Esophagus squamous epithelium (tissue), 5 donors: ENCODE results near the gene PIGA. TPM values are rescaled to one million over a fixed set of nuclear protein-coding genes. Genes with fewer than 3 reads are reported as not detected.

Experiments
- DNase-seq: peaks from one replicate; lab custom pipeline; 2025; lab: John Stamatoyannopoulos, UW
- H3K27ac ChIP-seq, 4 donors: fragments of 200-600 bp; sonication (generic); one replicate each; pipeline ENCODE4 v1.5.1; 2016 to 2019; ENCODE audit warnings: mild to moderate bottlenecking in 1 of 4
- H3K27me3 ChIP-seq, 4 donors: fragments of 200-600 bp; sonication (generic); 1 replicate in 3 of 4; 2 replicates in 1 of 4; pipeline versions ENCODE4 v1.5.1 to v1.6.0; 2017 to 2021; ENCODE audit warnings: antibody characterized with exemption in 1 of 4
- H3K36me3 ChIP-seq, 3 donors: fragments of 200-600 bp; sonication (generic); one replicate each; pipeline ENCODE4 v1.5.1; 2016 to 2019
- H3K4me1 ChIP-seq, 3 donors: fragments of 200-600 bp; sonication (generic); one replicate each; pipeline ENCODE4 v1.5.1; 2017 to 2019
- H3K4me3 ChIP-seq, 4 donors: fragments of 200-600 bp; sonication (generic); 1 replicate in 3 of 4; 2 replicates in 1 of 4; pipeline ENCODE4 v1.5.1; 2016 to 2019; ENCODE audit warnings: mild to moderate bottlenecking in 2 of 4, moderate library complexity in 1 of 4
- H3K9me3 ChIP-seq, 3 donors: fragments of 200-600 bp; sonication (generic); one replicate each; pipeline ENCODE4 v1.5.1; 2016 to 2019
- CTCF ChIP-seq, 6 experiments: fragments of 450-650 bp in 4 of 6; fragments of 200-600 bp in 2 of 6; sonication (generic) in 2 of 6; IDR thresholded peaks; one replicate each; pipeline ENCODE4 v1.5.1; 2016 to 2019; ENCODE audit warnings: antibody characterized with exemption in 6 of 6, mild to moderate bottlenecking in 4 of 6, moderate library complexity in 4 of 6
- POLR2A ChIP-seq, 4 donors: fragments of 450-650 bp; IDR thresholded peaks; one replicate each; pipeline ENCODE4 v1.6.1; 2017; ENCODE audit warnings: antibody characterized with exemption in 4 of 4, mild to moderate bottlenecking in 4 of 4, moderate library complexity in 3 of 4
- WGBS, 2 donors: methylation state at CpG; one replicate each; pipeline ENCODE4 v1.1.5; 2018; 5-methylcytosine and 5-hydroxymethylcytosine counted together
- intact Hi-C: fragments of 100-400 bp; cut with DNase I; formaldehyde crosslinking; loops from one replicate; pipeline ENCODE4 v1.15.0; 2022
- total RNA-seq, 4 donors: library from RNA; depleted of rRNA; stranded (reverse); fragments of >200 nt; gene quantifications; one replicate each; pipeline ENCODE4 v1.1.0, GENCODE V29; 2016
- donor health status: DM: yes; HTN: yes; CAD: no.

PIGA gene
- total RNA-seq, 4 donors from 2014 or later = 10.0 to 22.5 (median 12.6) TPM

- Histone ChIP-seq H3K4me3 (no peak overlapping the region), H3K27ac (no peak overlapping the region), H3K36me3 (peaks cover 0 to 63% (median 0%) of the 10 kb centered on the region in 3 donors), H3K9me3 (no peaks in the 10 kb centered on the region), H3K27me3 (peaks cover 0 to 3% (median 0%) of the 10 kb centered on the region in 4 donors), H3K4me1 (no peaks in the 10 kb centered on the region)
- DNase-seq = no peak
- TF ChIP-seq CTCF (IDR thresholded peaks at IDR 0.05) = no peak
- no peak for TF ChIP-seq POLR2A (IDR thresholded peaks at IDR 0.05)
- intact Hi-C loops = no loop called here
- WGBS, 2 donors = 68 to 82% methylated on average over 3 of the region's 3 CpGs
These were observed 13.3 kb downstream of the PIGA start for GRCh38 chrX:15322072-15322471.

- Histone ChIP-seq H3K4me3 (no peak overlapping the region), H3K27me3 (peaks cover 0 to 3% (median 0%) of the 10 kb centered on the region in 4 donors), H3K4me1 (no peaks in the 10 kb centered on the region), H3K27ac (no peak overlapping the region), H3K9me3 (no peaks in the 10 kb centered on the region), H3K36me3 (peaks cover 0 to 63% (median 0%) of the 10 kb centered on the region in 3 donors)
- WGBS, 2 donors = 68 to 69% methylated on average over 4 of the region's 4 CpGs
- TF ChIP-seq POLR2A (IDR thresholded peaks at IDR 0.05) = no peak
- no peak for TF ChIP-seq CTCF (IDR thresholded peaks at IDR 0.05)
- no peak for DNase-seq
- intact Hi-C loops = no loop called here
These were observed 13.9 kb downstream of the PIGA start for GRCh38 chrX:15321447-15321846.

DNA sequence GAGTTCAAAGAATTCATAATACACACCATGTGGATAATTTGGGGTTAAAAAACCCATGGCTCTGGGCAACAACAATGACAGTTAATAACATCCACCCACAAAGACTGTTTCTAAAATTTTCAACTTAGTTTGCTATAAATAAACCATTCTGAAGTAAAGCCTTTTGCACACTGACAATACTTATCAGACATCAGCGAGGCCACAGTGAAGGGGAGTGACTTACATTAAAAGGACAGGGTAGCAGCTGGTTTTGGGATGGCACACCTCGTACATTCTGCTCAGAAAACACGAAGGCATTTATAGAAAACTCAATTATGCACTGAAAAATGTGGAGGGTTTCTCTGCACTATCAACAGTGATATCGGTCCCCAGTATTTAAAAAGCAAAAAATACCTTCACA, 15.0 kb downstream of the PIGA start:
- no peak for DNase-seq
- peaks cover 0 to 53% (median 0%) of the 10 kb centered on the region in 3 donors for H3K36me3 ChIP-seq
- no peaks in the 10 kb centered on the region for H3K27me3 ChIP-seq
- WGBS, 2 donors = 64 to 80% methylated on average over 4 of the region's 4 CpGs
- no peaks in the 10 kb centered on the region for H3K9me3 ChIP-seq
- H3K4me1 ChIP-seq = no peaks in the 10 kb centered on the region
- no peak overlapping the region for H3K27ac ChIP-seq
- intact Hi-C loops = no loop called here
- no peak overlapping the region for H3K4me3 ChIP-seq
- TF ChIP-seq CTCF (IDR thresholded peaks at IDR 0.05) = no peak
- no peak for TF ChIP-seq POLR2A (IDR thresholded peaks at IDR 0.05)

DNA sequence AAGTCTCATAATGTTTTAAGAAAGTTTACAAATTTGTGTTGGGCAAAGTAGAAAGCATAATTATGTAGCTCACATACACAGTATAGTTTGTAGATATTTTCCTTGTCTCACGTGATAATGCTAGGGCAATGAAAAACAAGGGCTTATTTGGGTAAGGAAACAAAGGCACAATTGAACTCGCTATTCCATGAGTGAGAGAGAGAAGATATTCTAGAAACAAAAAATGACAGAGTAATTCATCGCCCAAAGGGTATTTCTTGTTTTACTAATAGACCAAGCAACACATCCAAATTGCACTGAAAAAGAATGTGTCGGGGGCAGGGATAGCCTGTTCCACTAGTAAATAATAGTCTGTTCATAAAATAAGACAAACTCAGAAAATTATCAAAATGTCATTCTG, 16.2 kb downstream of the PIGA start:
- Histone ChIP-seq H3K9me3 (no peaks in the 10 kb centered on the region), H3K4me1 (no peaks in the 10 kb centered on the region), H3K36me3 (peaks cover 0 to 41% (median 0%) of the 10 kb centered on the region in 3 donors), H3K27me3 (no peaks in the 10 kb centered on the region), H3K27ac (no peak overlapping the region), H3K4me3 (no peak overlapping the region)
- intact Hi-C loops = no loop called here
- DNase-seq = no peak
- TF ChIP-seq CTCF (IDR thresholded peaks at IDR 0.05) (no peak), POLR2A (IDR thresholded peaks at IDR 0.05) (no peak)
- WGBS, 2 donors = 81 to 95% methylated on average over 4 of the region's 4 CpGs

- TF ChIP-seq POLR2A (IDR thresholded peaks at IDR 0.05) = no peak
- no peak for TF ChIP-seq CTCF (IDR thresholded peaks at IDR 0.05)
- WGBS, 2 donors = 39 to 52% methylated on average over 3 of the region's 3 CpGs
These were observed 19.8 kb downstream of the PIGA start, which contains the start of gene ASB11 for GRCh38 chrX:15315509-15315908. Gene ASB11 (minus strand): TSS chrX:15315640. CDS start chrX:15315605, 35 bp downstream.

More at GRCh38 chrX:15315509-15315908, 19.8 kb downstream of the PIGA start, which contains the start of gene ASB11:
- H3K36me3 ChIP-seq = peaks cover 0 to 5% (median 0%) of the 10 kb centered on the region in 3 donors
- no peak within 1 kb of the TSS for H3K4me3 ChIP-seq
- no peaks in the 10 kb centered on the region for H3K4me1 ChIP-seq
- H3K27me3 ChIP-seq = no peaks in the 10 kb centered on the region
- DNase-seq = no peak
- H3K9me3 ChIP-seq = no peaks in the 10 kb centered on the region
- H3K27ac ChIP-seq = no peak within 1 kb of the TSS
- intact Hi-C loops = no loop called here
